ENCODE results near the gene HDGF.

Gene HDGF

GRCh38 chr1:156694690-156694962, 56.8 kb downstream of the HDGF start:
- Histone ChIP-seq H3K27ac (no peak overlapping the region), H2AFZ (ENCODE audit: low read depth) (no peak overlapping the region), H3K4me2 (no peak overlapping the region), H3K9ac (no peak overlapping the region), H3K79me2 (ENCODE audit: insufficient read depth, low read depth) (no peaks in the 10 kb centered on the region), H3K36me3 (ENCODE audit: insufficient read depth) (no peaks in the 10 kb centered on the region), H3K4me3 (IDR thresholded peaks at IDR 0.05; ENCODE audit: insufficient read depth, low read depth, low read length) (no peak overlapping the region), H3K27me3 (ENCODE audit: insufficient read depth, low read depth) (peaks cover 96% of the 10 kb centered on the region), H4K20me1 (ENCODE audit: insufficient read depth) (no peaks in the 10 kb centered on the region), H3K4me1 (ENCODE audit: low read depth, poor library complexity, severe bottlenecking) (peaks cover 11% of the 10 kb centered on the region)
- no peak for TF ChIP-seq CTCF (conservative IDR thresholded peaks at IDR 0.05; ENCODE audit: low read depth, low read length)

- H3K79me2 ChIP-seq (ENCODE audit: insufficient read depth, low read depth) = no peaks in the 10 kb centered on the region
- no peak overlapping the region for H3K9ac ChIP-seq
- TF ChIP-seq CTCF (conservative IDR thresholded peaks at IDR 0.05; ENCODE audit: low read depth, low read length) = no peak
- H3K27me3 ChIP-seq (ENCODE audit: insufficient read depth, low read depth) = peaks cover 95% of the 10 kb centered on the region
- no peak overlapping the region; the same call in 1 of the 2 replicates for H3K4me2 ChIP-seq
- H3K4me1 ChIP-seq (ENCODE audit: low read depth, poor library complexity, severe bottlenecking) = peaks cover 15% of the 10 kb centered on the region
- no peaks in the 10 kb centered on the region for H4K20me1 ChIP-seq (ENCODE audit: insufficient read depth)
- H2AFZ ChIP-seq (ENCODE audit: low read depth) = no peak overlapping the region
- H3K36me3 ChIP-seq (ENCODE audit: insufficient read depth) = no peaks in the 10 kb centered on the region
- no peak overlapping the region for H3K4me3 ChIP-seq (IDR thresholded peaks at IDR 0.05; ENCODE audit: insufficient read depth, low read depth, low read length)
- no peak overlapping the region for H3K27ac ChIP-seq
These were observed 57.4 kb downstream of the HDGF start for GRCh38 chr1:156693848-156694689.

- peaks cover 19% of the 10 kb centered on the region for H3K4me1 ChIP-seq (ENCODE audit: low read depth, poor library complexity, severe bottlenecking)
- no peaks in the 10 kb centered on the region for H4K20me1 ChIP-seq (ENCODE audit: insufficient read depth)
- peak overlapping the region; percentile 7; the same call in 1 of the 2 replicates for H2AFZ ChIP-seq (ENCODE audit: low read depth)
- no peaks in the 10 kb centered on the region for H3K79me2 ChIP-seq (ENCODE audit: insufficient read depth, low read depth)
- H3K27ac ChIP-seq = no peak overlapping the region
- H3K27me3 ChIP-seq (ENCODE audit: insufficient read depth, low read depth) = peaks cover 95% of the 10 kb centered on the region
- H3K9ac ChIP-seq = no peak overlapping the region
- peak overlapping the region; percentile 8; the same call in 1 of the 2 replicates for H3K4me2 ChIP-seq
- H3K4me3 ChIP-seq (IDR thresholded peaks at IDR 0.05; ENCODE audit: insufficient read depth, low read depth, low read length) = no peak overlapping the region
- TF ChIP-seq CTCF (conservative IDR thresholded peaks at IDR 0.05; ENCODE audit: low read depth, low read length) = no peak
- H3K36me3 ChIP-seq (ENCODE audit: insufficient read depth) = no peaks in the 10 kb centered on the region
These were observed 58.3 kb downstream of the HDGF start for GRCh38 chr1:156692925-156693847.

GRCh38 chr1:156692441-156692924, 59.0 kb downstream of the HDGF start:
- Histone ChIP-seq H3K27me3 (ENCODE audit: insufficient read depth, low read depth) (peaks cover 95% of the 10 kb centered on the region), H4K20me1 (ENCODE audit: insufficient read depth) (no peaks in the 10 kb centered on the region), H3K79me2 (ENCODE audit: insufficient read depth, low read depth) (no peaks in the 10 kb centered on the region), H3K4me3 (IDR thresholded peaks at IDR 0.05; ENCODE audit: insufficient read depth, low read depth, low read length) (no peak overlapping the region), H3K4me1 (ENCODE audit: low read depth, poor library complexity, severe bottlenecking) (peaks cover 19% of the 10 kb centered on the region), H3K36me3 (ENCODE audit: insufficient read depth) (no peaks in the 10 kb centered on the region), H3K27ac (no peak overlapping the region), H2AFZ (ENCODE audit: low read depth) (no peak overlapping the region), H3K4me2 (no peak overlapping the region), H3K9ac (no peak overlapping the region)
- no peak for TF ChIP-seq CTCF (conservative IDR thresholded peaks at IDR 0.05; ENCODE audit: low read depth, low read length)
